PC-9 (cell line): ENCODE data around the gene RAB3IL1. TPM values are rescaled to one million over a fixed set of nuclear protein-coding genes. Genes with fewer than 3 reads are reported as not detected.

Experiments used
- BruUV-seq: library from RNA; stranded (reverse); fragments of 400-500 nt; replicated peaks from 2 replicates; lab custom pipeline; 2021; lab: Mats Ljungman, UMichigan
- CTCF ChIA-PET: fragments of 300-600 bp; sonication (Branson Sonifier 250); formaldehyde crosslinking; loops from one replicate; lab custom pipeline; 2022; ENCODE audit warnings: antibody characterized with exemption; lab: Charles Lee
- POLR2A ChIA-PET: fragments of 300-600 bp; sonication (Branson Sonifier 250); formaldehyde crosslinking; loops from one replicate; lab custom pipeline; 2022; ENCODE audit warnings: antibody characterized with exemption; ENCODE audit not compliant: unreplicated experiment; lab: Charles Lee
- DNase-seq, 2 experiments: peaks; one replicate each; pipeline versions ENCODE4 v3.0.0 to v3.0.0-alpha.2; 2015 to 2022; ENCODE audit warnings: mixed read lengths in 1 of 2
- H2AFZ ChIP-seq: fragments of 200-600 bp; sonication (generic); 2 replicates; pipeline ENCODE4 v1.8.1; 2017; ENCODE audit warnings: antibody characterized with exemption
- H3F3A ChIP-seq: fragments of 200-600 bp; sonication (generic); 2 replicates; pipeline ENCODE4 v1.8.1; 2017; ENCODE audit warnings: antibody characterized with exemption, mild to moderate bottlenecking, low read depth; ENCODE audit not compliant: insufficient read depth
- H3K27ac ChIP-seq: fragments of 200-600 bp; sonication (generic); 2 replicates; pipeline ENCODE4 v1.6.1; 2016; ENCODE audit warnings: mixed run types
- H3K27me3 ChIP-seq: fragments of 200-600 bp; sonication (generic); 2 replicates; pipeline ENCODE4 v1.6.1; 2016; ENCODE audit warnings: low read depth, mixed run types; ENCODE audit not compliant: insufficient read depth
- H3K36me3 ChIP-seq: fragments of 200-600 bp; sonication (generic); 2 replicates; pipeline ENCODE4 v1.6.1; 2016; ENCODE audit warnings: low read depth, mixed run types
- H3K4me1 ChIP-seq: fragments of 200-600 bp; sonication (generic); replicated peaks from 2 replicates; pipeline ENCODE4 v1.6.1; 2016; ENCODE audit warnings: mixed run types; ENCODE audit not compliant: insufficient read depth
- H3K4me2 ChIP-seq: fragments of 200-600 bp; sonication (generic); 2 replicates; pipeline ENCODE4 v1.6.1; 2017; ENCODE audit warnings: mixed run types
- H3K4me3 ChIP-seq: fragments of 200-600 bp; sonication (generic); 2 replicates; pipeline ENCODE4 v1.6.1; 2016; ENCODE audit warnings: mixed run types
- H3K79me2 ChIP-seq: fragments of 200-600 bp; sonication (generic); 2 replicates; pipeline ENCODE4 v1.6.1; 2017; ENCODE audit warnings: low read depth, mixed run types
- H3K9me2 ChIP-seq: fragments of 200-600 bp; sonication (generic); 2 replicates; pipeline ENCODE4 v1.8.1; 2017; ENCODE audit warnings: mild to moderate bottlenecking; ENCODE audit not compliant: insufficient read depth
- H3K9me3 ChIP-seq: fragments of 200-600 bp; sonication (generic); 2 replicates; pipeline ENCODE4 v1.8.1; 2016; ENCODE audit warnings: low read depth; ENCODE audit not compliant: insufficient read depth
- H4K20me1 ChIP-seq: fragments of 200-600 bp; sonication (generic); 2 replicates; pipeline ENCODE4 v1.8.1; 2017; ENCODE audit not compliant: insufficient read depth
- CTCF ChIP-seq: fragments of 200-600 bp; sonication (generic); conservative IDR thresholded peaks from 2 replicates; pipeline ENCODE4 v1.6.1; 2017; ENCODE audit warnings: mixed run types, antibody characterized with exemption, mild to moderate bottlenecking, moderate library complexity
- EZH2 ChIP-seq: fragments of 200-600 bp; sonication (generic); IDR thresholded peaks from 2 replicates; pipeline ENCODE4 v1.8.0; 2017; ENCODE audit warnings: antibody characterized with exemption, low read depth
- intact Hi-C: fragments of 100-400 bp; cut with micrococcal nuclease; formaldehyde crosslinking; loops from one replicate; pipeline ENCODE4 v1.10.0; 2022; ENCODE audit not compliant: unreplicated experiment
- total RNA-seq: library from RNA; stranded (reverse); gene quantifications from 2 replicates; pipeline ENCODE4 v1.2.3, GENCODE V29; 2021

The RAB3IL1 gene
- total RNA-seq, 1 experiment from 2014 or later, result 4.4 TPM

GRCh38 chr11:61886643-61887042 is 30.7 kb downstream of the RAB3IL1 start:
- no peak overlapping the region for H3K4me3 ChIP-seq
- H3K36me3 ChIP-seq, result no peaks in the 10 kb centered on the region
- POLR2A ChIA-PET, result no interaction called here
- CTCF ChIA-PET, result interaction anchor here (0.6 kb wide), 1 partner anchor 11 kb away, joined by 3 read pairs; no protein-coding TSS in a partner anchor
- peaks cover 27% of the 10 kb centered on the region for H3F3A ChIP-seq
- H3K79me2 ChIP-seq, result no peaks in the 10 kb centered on the region
- H3K4me1 ChIP-seq, result peaks cover 12% of the 10 kb centered on the region
- no peak overlapping the region for H3K4me2 ChIP-seq
- DNase-seq, result no peak
- H4K20me1 ChIP-seq, result no peaks in the 10 kb centered on the region; the same call in 1 of the 2 replicates
- no peaks in the 10 kb centered on the region for H3K9me3 ChIP-seq
- no peaks in the 10 kb centered on the region for H3K27me3 ChIP-seq
- H2AFZ ChIP-seq, result no peak overlapping the region
- TF ChIP-seq EZH2 (no peak), CTCF (no peak)
- H3K27ac ChIP-seq, result no peak overlapping the region
- BruUV-seq, result no TSS peak
- intact Hi-C loops, result no loop called here
- H3K9me2 ChIP-seq, result no peaks in the 10 kb centered on the region

GRCh38 chr11:61885784-61886580 is 31.4 kb downstream of the RAB3IL1 start:
- BruUV-seq, result no TSS peak
- TF ChIP-seq CTCF (no peak), EZH2 (no peak)
- H2AFZ ChIP-seq, result no peak overlapping the region
- no peaks in the 10 kb centered on the region for H3K79me2 ChIP-seq
- no peaks in the 10 kb centered on the region for H3K36me3 ChIP-seq
- peaks cover 26% of the 10 kb centered on the region for H3F3A ChIP-seq
- no peaks in the 10 kb centered on the region for H3K9me3 ChIP-seq
- no peak overlapping the region for H3K4me3 ChIP-seq
- ChIA-PET CTCF (interaction anchor here (0.6 kb wide), 1 partner anchor 12 kb away, joined by 3 read pairs; no protein-coding TSS in a partner anchor), POLR2A (no interaction called here)
- H3K27ac ChIP-seq, result no peak overlapping the region
- no peaks in the 10 kb centered on the region; the same call in 1 of the 2 replicates for H4K20me1 ChIP-seq
- H3K27me3 ChIP-seq, result no peaks in the 10 kb centered on the region
- DNase-seq, result no peak
- H3K4me2 ChIP-seq, result no peak overlapping the region
- H3K9me2 ChIP-seq, result no peaks in the 10 kb centered on the region
- H3K4me1 ChIP-seq, result peaks cover 12% of the 10 kb centered on the region
- intact Hi-C loops, result no loop called here

DNA sequence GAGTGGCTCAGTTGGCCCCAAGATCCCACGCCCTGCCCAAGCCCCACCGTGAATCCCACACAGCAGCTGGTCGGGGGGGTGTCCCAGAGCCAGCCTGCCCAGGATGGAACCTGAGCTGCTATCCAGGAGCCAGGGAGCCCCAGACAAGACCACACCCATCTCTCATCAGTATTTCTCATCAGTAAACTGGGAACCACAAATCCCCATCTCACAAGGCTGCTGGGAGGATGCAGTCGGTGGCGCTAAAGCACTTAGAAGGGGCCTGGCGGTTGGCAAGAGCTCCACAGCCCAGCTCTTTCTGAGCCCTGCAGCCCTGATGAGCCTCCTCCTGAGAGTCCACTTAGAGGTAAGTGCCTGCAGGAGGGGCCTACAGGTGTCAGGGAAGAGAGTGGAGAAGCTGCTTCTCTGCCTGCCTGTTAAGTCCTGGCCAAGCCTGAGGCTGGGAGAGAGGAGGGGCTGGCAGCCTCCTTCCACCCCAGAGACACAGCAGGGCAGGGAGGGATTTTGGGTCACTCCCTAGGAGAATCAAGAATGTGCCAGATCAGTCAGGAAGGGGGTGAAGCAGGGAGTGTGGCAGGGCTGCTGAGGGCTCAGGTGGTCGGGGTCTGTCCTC is 32.1 kb downstream of the RAB3IL1 start:
- Histone ChIP-seq H3K9me2 (no peaks in the 10 kb centered on the region), H3K27me3 (no peaks in the 10 kb centered on the region), H3K36me3 (no peaks in the 10 kb centered on the region), H3K9me3 (no peaks in the 10 kb centered on the region), H3K4me2 (no peak overlapping the region), H3K4me3 (no peak overlapping the region), H2AFZ (no peak overlapping the region), H3F3A (peaks cover 22% of the 10 kb centered on the region), H4K20me1 (no peaks in the 10 kb centered on the region; the same call in 1 of the 2 replicates), H3K27ac (no peak overlapping the region), H3K4me1 (peaks cover 6% of the 10 kb centered on the region), H3K79me2 (no peaks in the 10 kb centered on the region)
- no peak for DNase-seq
- intact Hi-C loops, result no loop called here
- BruUV-seq, result no TSS peak
- TF ChIP-seq CTCF, result no peak
- ChIA-PET POLR2A (no interaction called here), CTCF (no interaction called here)
